H1 (cell line): Measurements from ENCODE around the gene ZFYVE21. TPM values are rescaled to one million over a fixed set of nuclear protein-coding genes. Genes with fewer than 3 reads are reported as not detected.

Experiments
- ATF3 ChIP-seq: IDR thresholded peaks from 2 replicates; pipeline ENCODE4 v1.6.1; 2011; ENCODE audit warnings: low read depth, mild to moderate bottlenecking, low read length; ENCODE audit not compliant: insufficient read depth
- HDAC2 ChIP-seq, 2 experiments: fragments of 300-600 bp in 1 of 2; sonication (generic) in 1 of 2; IDR thresholded peaks; 2 replicates each; pipeline ENCODE4 v1.6.1; 2011 to 2012; ENCODE audit warnings: low read depth in 2 of 2, low read length in 2 of 2, mild to moderate bottlenecking in 2 of 2, moderate library complexity in 2 of 2, borderline replicate concordance in 1 of 2, inconsistent platforms in 1 of 2
- SRF ChIP-seq: IDR thresholded peaks from 2 replicates; pipeline ENCODE4 v1.6.1; 2011; ENCODE audit warnings: mild to moderate bottlenecking, low read depth, low read length, moderate library complexity
- polyA plus RNA-seq, 7 experiments: library from polyadenylated mRNA; depleted of rRNA in 3 of 7; stranded (reverse) in 5 of 7; unstranded in 2 of 7; fragments of >200 nt in 5 of 7; fragments of 200-250 nt in 2 of 7; gene quantifications; 1 replicate in 5 of 7; 2 replicates in 1 of 7; 4 replicates in 1 of 7; pipeline versions ENCODE4 v1.2.1 to v1.2.3, GENCODE V29; 2011 to 2013; ENCODE audit warnings: missing spikeins in 2 of 7, mixed read lengths in 2 of 7
- total RNA-seq: library from RNA; stranded (reverse); fragmentation: NEBNext Ultra II Directional; extraction: Animal tissue kit (Norgen Biotek cat#: 25700); gene quantifications from 2 replicates; pipeline ENCODE4 v1.2.1, GENCODE V29; 2021

The ZFYVE21 gene
- total and polyA plus RNA-seq, 2 of the 8 experiments (the other 6 are each of a cell fraction or from before 2014, with no cell fraction given), result 53.4 to 127 TPM

- TF ChIP-seq HDAC2 (IDR thresholded peaks at IDR 0.05; ENCODE audit: borderline replicate concordance in 1 of 2, low read depth in 2 of 2, low read length in 2 of 2) (no peak), SRF (no peak), ATF3 (no peak)
These were observed 29.8 kb downstream of the ZFYVE21 start (continued) for GRCh38 chr14:103745424-103745823.
